Measurements from ENCODE around the gene COG7.
"Not testable (repeated sequence)": the region's sequence is repeated elsewhere in the genome, so short reads cannot be mapped to it uniquely, and the experiment has no call there.

COG7 gene

DNA sequence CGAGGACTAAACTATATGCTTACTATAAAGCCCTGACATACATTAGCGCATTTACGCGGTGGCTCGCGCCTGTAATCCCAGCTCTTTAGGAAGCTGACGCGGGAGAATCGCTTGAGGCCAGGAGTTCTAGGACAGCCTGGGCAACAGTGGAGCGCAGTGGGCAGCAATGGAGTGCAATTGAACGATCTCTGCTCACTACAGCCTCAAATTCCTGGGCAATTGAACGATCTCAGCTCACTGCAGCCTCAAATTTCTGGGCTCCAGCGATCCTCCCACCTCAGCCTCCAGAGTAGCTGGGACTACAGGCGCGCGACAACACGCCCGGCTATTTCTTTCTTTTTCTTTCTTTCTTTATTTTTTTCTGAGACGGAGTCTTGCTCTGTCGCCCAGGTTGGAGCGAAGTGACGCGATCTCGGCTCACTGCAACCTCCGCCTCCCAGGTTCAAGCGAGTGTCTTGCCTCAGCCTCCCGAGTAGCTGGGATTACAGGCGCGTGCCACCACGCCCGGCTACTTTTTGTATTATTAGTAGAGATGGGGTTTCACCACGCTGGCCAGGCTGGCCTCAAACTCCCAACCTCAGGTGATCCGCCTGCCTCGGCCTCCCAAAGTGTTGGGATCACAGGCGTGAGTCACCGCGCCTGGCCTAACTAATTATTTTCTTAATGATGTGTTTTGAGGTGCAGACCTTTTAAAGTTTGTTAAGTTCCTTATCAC, 506 bp upstream of the COG7 start:
- H3K27ac ChIP-seq: no peak overlapping the region
- H3K9ac ChIP-seq (ENCODE audit: insufficient read length): peak overlapping the region; percentile 27
- H3K9me3 ChIP-seq (ENCODE audit: low read depth, low read length): no peaks in the 10 kb centered on the region

DNA sequence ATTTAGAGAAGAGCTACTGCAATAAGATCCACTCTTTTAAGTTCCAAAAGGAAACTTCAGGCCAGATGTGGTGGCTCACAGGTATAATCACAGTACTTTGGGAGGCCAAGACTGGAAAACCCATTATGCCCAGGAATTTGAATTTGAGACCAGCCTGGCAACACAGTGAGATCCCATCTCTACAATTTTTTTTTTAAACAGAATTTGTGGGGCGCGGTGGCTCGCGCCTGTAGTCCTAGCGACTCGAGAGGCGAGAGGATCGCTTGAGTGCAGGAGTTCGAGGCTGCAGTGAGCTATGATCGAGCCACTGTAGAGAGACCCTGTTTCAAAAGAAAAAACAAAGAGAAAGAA, 793 bp downstream of the COG7 start:
- Histone ChIP-seq H3K9me3 (ENCODE audit: low read depth, low read length) (no peaks in the 10 kb centered on the region), H3K4me3 (peak overlapping the region; percentile 98), H3K27ac (no peak overlapping the region), H3K36me3 (ENCODE audit: insufficient read depth, low read length) (no peaks in the 10 kb centered on the region), H3K9ac (ENCODE audit: insufficient read length) (peak overlapping the region; percentile 92)
- DNase-seq (ENCODE audit: low read depth, low spot score): no peak
- TF ChIP-seq FOXP2 (optimal IDR thresholded peaks at IDR 0.05; ENCODE audit: control extremely low read depth, extremely low read length, insufficient read depth) (no peak), EZH2 (IDR thresholded peaks at IDR 0.05) (no peak), POLR2AphosphoS5 (IDR thresholded peaks at IDR 0.05; ENCODE audit: borderline replicate concordance, low read depth, low read length) (no peak)

More for the DNA sequence above, 506 bp upstream of the COG7 start:
- H3K4me3 ChIP-seq: peak overlapping the region; percentile 98
- no peak for TF ChIP-seq POLR2AphosphoS5 (IDR thresholded peaks at IDR 0.05; ENCODE audit: borderline replicate concordance, low read depth, low read length)
- no peak for TF ChIP-seq EZH2 (IDR thresholded peaks at IDR 0.05)
- TF ChIP-seq FOXP2 (optimal IDR thresholded peaks at IDR 0.05; ENCODE audit: control extremely low read depth, extremely low read length, insufficient read depth): no peak
- no peaks in the 10 kb centered on the region for H3K36me3 ChIP-seq (ENCODE audit: insufficient read depth, low read length)
- no peak for DNase-seq (ENCODE audit: low read depth, low spot score)

DNA sequence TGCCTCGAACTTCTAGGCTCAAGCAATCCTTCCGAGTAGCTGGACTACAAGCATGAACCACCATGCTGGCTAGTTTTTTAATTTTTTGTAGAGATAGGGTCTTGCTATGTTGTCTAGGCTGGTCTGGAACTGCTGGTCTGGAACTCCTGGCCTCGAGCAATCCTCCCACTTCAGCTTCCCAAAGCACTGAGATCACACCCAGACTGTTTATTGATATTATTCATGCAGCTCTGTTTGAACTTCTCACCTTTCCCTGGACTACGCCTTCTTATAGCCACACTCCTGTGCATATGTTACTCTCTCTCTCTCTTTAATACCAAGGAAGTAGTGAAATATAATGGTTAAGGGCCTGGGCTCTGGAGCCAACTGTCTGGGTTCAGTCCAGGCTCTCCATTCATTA, 4.6 kb downstream of the COG7 start:
- Histone ChIP-seq H3K9ac (ENCODE audit: insufficient read length) (no peak overlapping the region), H3K9me3 (ENCODE audit: low read depth, low read length) (no peaks in the 10 kb centered on the region), H3K36me3 (ENCODE audit: insufficient read depth, low read length) (peaks cover 15% of the 10 kb centered on the region), H3K4me3 (no peak overlapping the region), H3K27ac (no peak overlapping the region)
- no peak for TF ChIP-seq FOXP2 (optimal IDR thresholded peaks at IDR 0.05; ENCODE audit: control extremely low read depth, extremely low read length, insufficient read depth)
- no peak for TF ChIP-seq POLR2AphosphoS5 (IDR thresholded peaks at IDR 0.05; ENCODE audit: borderline replicate concordance, low read depth, low read length)
- no peak for TF ChIP-seq EZH2 (IDR thresholded peaks at IDR 0.05)
- no peak for DNase-seq (ENCODE audit: low read depth, low spot score)

DNA sequence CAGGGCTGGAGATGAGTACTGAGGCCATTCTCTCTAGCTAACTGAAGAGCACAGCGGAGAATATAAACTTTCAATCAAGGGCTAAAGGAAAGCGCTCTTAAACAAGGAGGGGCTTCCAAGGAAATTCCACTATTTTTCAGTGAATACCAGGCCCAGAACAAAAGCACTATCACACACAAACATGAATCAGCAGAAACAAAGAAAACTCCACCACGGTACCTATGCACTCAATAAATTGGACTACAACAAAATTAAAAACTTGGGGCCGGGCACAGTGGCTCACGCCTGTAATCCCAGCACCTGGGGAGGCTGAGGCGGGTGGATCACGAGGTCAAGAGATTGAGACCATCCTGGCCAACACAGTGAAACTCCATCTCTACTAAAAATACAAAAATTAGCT, 15.4 kb downstream of the COG7 start:
- not testable (repeated sequence) for H3K9ac ChIP-seq (ENCODE audit: insufficient read length); H3K9me3 ChIP-seq (ENCODE audit: low read depth, low read length); DNase-seq (ENCODE audit: low read depth, low spot score); H3K4me3 ChIP-seq
- peak overlapping the region; percentile 66 for H3K27ac ChIP-seq
- H3K36me3 ChIP-seq (ENCODE audit: insufficient read depth, low read length): peaks cover 49% of the 10 kb centered on the region

DNA sequence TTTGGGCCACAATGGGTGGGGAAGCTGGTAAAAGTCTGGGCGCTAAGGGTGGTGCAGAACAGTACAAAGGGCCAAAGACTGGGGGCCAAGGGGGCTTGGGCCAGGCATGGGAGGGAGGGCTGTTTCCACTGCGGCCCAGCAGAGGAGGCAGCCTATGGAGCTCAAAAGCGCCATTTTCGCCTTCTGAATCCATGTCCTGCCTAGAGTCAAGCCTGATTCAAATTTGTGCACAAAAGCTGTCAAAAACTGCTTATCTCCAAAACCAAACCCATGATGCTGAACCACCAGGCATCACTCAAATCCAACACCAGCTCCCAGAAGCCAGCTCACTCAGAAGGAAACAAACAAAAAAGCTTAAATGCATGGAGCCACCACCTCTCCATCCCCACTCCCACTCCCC, 16.0 kb downstream of the COG7 start:
- H3K36me3 ChIP-seq (ENCODE audit: insufficient read depth, low read length): peaks cover 50% of the 10 kb centered on the region
- TF ChIP-seq POLR2AphosphoS5 (IDR thresholded peaks at IDR 0.05; ENCODE audit: borderline replicate concordance, low read depth, low read length) (no peak), FOXP2 (optimal IDR thresholded peaks at IDR 0.05; ENCODE audit: control extremely low read depth, extremely low read length, insufficient read depth) (no peak), EZH2 (IDR thresholded peaks at IDR 0.05) (no peak)
- no peak overlapping the region for H3K9ac ChIP-seq (ENCODE audit: insufficient read length)
- no peaks in the 10 kb centered on the region for H3K9me3 ChIP-seq (ENCODE audit: low read depth, low read length)
- H3K4me3 ChIP-seq: no peak overlapping the region
- DNase-seq (ENCODE audit: low read depth, low spot score): no peak
- peak overlapping the region; percentile 66; the same call in 1 of the 2 replicates for H3K27ac ChIP-seq

DNA sequence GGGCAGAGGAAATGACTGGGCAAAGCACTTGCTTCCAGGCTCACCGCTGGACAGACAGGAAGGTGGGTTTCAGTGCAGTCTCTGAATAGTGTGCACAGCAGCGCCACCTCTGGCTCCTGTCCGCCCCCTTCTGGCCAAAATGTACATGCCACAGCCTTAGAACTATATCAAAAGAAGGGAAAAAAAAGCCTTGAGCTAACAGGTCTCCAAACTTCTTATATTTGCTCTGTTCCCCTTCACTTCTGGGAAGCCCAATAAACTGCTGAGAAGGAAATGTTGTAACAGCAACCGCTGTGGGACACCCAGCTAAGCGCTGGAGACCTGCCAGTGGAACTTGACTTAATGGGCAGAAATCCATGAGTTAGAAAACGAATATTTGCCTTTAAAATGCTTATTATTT, 17.5 kb downstream of the COG7 start:
- Histone ChIP-seq H3K36me3 (ENCODE audit: insufficient read depth, low read length) (peaks cover 47% of the 10 kb centered on the region), H3K9ac (ENCODE audit: insufficient read length) (no peak overlapping the region), H3K27ac (peak overlapping the region; percentile 84), H3K4me3 (no peak overlapping the region), H3K9me3 (ENCODE audit: low read depth, low read length) (no peaks in the 10 kb centered on the region)
- peak; percentile 87 for DNase-seq (ENCODE audit: low read depth, low spot score)
- TF ChIP-seq FOXP2 (optimal IDR thresholded peaks at IDR 0.05; ENCODE audit: control extremely low read depth, extremely low read length, insufficient read depth): no peak
- peak; percentile 23; the same call in 1 of the 2 replicates for TF ChIP-seq POLR2AphosphoS5 (IDR thresholded peaks at IDR 0.05; ENCODE audit: borderline replicate concordance, low read depth, low read length)

DNA sequence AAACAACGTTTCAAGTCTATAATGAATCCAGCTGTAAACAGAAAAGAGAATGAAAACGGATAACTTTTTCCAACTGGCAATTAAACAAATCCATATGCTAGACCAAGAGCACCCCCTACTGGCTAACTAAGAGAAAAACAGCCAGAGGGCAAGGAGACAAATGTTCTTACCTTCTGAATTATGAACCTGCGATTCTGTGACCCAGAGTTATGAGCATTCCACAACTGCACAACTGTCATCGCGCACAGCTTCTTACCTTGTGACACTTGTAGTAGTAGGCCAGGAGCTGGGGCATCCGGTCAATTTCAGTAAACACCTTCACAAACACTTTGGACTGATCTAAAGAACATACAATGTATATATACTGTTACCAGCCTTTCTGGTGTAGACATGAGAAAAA, 18.6 kb downstream of the COG7 start:
- TF ChIP-seq POLR2AphosphoS5 (IDR thresholded peaks at IDR 0.05; ENCODE audit: borderline replicate concordance, low read depth, low read length) (no peak), EZH2 (IDR thresholded peaks at IDR 0.05) (no peak), FOXP2 (optimal IDR thresholded peaks at IDR 0.05; ENCODE audit: control extremely low read depth, extremely low read length, insufficient read depth) (no peak)
- no peaks in the 10 kb centered on the region for H3K9me3 ChIP-seq (ENCODE audit: low read depth, low read length)
- DNase-seq (ENCODE audit: low read depth, low spot score): peak; percentile 84
- peak overlapping the region; percentile 84 for H3K27ac ChIP-seq
- H3K36me3 ChIP-seq (ENCODE audit: insufficient read depth, low read length): peaks cover 50% of the 10 kb centered on the region
- H3K9ac ChIP-seq (ENCODE audit: insufficient read length): no peak overlapping the region
- no peak overlapping the region for H3K4me3 ChIP-seq

DNA sequence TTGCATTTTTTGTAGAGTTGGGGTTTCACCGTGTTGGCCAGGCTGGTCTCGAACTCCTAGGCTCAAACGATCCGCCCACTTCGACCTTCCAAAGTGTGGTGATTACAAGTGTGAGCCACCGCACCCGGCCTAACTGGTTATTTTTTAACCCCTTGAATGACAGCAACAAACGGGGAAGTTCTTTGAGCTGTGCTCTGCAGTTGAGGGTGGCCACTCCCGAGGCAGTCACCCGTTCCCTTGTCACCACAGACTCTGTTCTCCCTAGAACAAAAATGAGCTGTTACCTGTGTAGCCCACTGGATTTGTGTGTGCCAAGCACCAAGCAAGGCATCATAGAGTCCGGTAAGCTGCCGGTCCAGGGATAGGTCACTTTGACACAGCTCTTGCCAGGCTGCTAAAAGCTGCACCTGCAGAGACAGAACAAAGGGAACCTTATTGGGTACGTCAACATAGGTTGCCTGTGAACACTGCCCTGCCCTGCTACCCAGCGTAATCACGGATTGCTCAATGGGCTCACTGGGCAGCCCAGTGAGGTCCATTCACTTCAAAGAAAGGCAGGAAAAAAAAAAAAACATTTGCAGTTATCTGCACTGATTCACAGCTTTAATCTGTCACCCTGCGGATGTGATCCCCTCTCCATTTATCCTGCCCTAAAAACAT, 19.6 kb downstream of the COG7 start:
- DNase-seq (ENCODE audit: low read depth, low spot score): no peak
- Histone ChIP-seq H3K9me3 (ENCODE audit: low read depth, low read length) (no peaks in the 10 kb centered on the region), H3K27ac (peak overlapping the region; percentile 61), H3K4me3 (no peak overlapping the region), H3K9ac (ENCODE audit: insufficient read length) (no peak overlapping the region), H3K36me3 (ENCODE audit: insufficient read depth, low read length) (peaks cover 46% of the 10 kb centered on the region)
- TF ChIP-seq EZH2 (IDR thresholded peaks at IDR 0.05): no peak
- no peak for TF ChIP-seq FOXP2 (optimal IDR thresholded peaks at IDR 0.05; ENCODE audit: control extremely low read depth, extremely low read length, insufficient read depth)
- no peak for TF ChIP-seq POLR2AphosphoS5 (IDR thresholded peaks at IDR 0.05; ENCODE audit: borderline replicate concordance, low read depth, low read length)

Data from SK-N-MC (cell line).